Lower lobe of right lung (tissue), 2 donors: Measurements from ENCODE around the gene TMEM87A. TPM values are rescaled to one million over a fixed set of nuclear protein-coding genes. Genes with fewer than 3 reads are reported as not detected.

Source experiments
- ATAC-seq, 2 donors: fragments of 200-7000 bp; cut with Tn5 transposase; one replicate each; pipeline ENCODE4 v1.9.1; 2020 to 2022; ENCODE audit warnings: mild to moderate bottlenecking in 2 of 2, moderate library complexity in 2 of 2
- DNase-seq: peaks from one replicate; pipeline ENCODE4 v3.0.0-alpha.2; 2020
- H3K27ac ChIP-seq: fragments of 200-600 bp; one replicate; pipeline ENCODE4 v1.8.0; 2022
- H3K27me3 ChIP-seq: fragments of 200-600 bp; one replicate; pipeline ENCODE4 v1.8.0; 2022; ENCODE audit warnings: low read depth
- H3K36me3 ChIP-seq: fragments of 200-600 bp; one replicate; pipeline ENCODE4 v1.8.0; 2022; ENCODE audit warnings: mild to moderate bottlenecking
- H3K4me1 ChIP-seq: fragments of 200-600 bp; one replicate; pipeline ENCODE4 v1.8.0; 2022
- H3K4me3 ChIP-seq: fragments of 200-600 bp; one replicate; pipeline ENCODE4 v1.8.0; 2022; ENCODE audit warnings: mild to moderate bottlenecking
- H3K9me3 ChIP-seq: fragments of 200-600 bp; one replicate; pipeline ENCODE4 v1.8.0; 2022
- CTCF ChIP-seq: fragments of 200-600 bp; IDR thresholded peaks from one replicate; pipeline ENCODE4 v1.8.0; 2022; ENCODE audit warnings: antibody characterized with exemption, mild to moderate bottlenecking
- intact Hi-C: fragments of 100-400 bp; cut with DNase I; formaldehyde crosslinking; loops from one replicate; pipeline ENCODE4 v1.11.0; 2022
- total RNA-seq: library from RNA; stranded (reverse); fragmentation: NEBNext Ultra II Directional; extraction: Animal tissue kit (Norgen Biotek cat#: 25700); gene quantifications from one replicate; pipeline ENCODE4 v1.2.1, GENCODE V29; 2021
- donor health status: DM: no; HTN: yes; CAD: no; lungs with severe emphysema.

Gene TMEM87A
- total RNA-seq, 1 donor from 2014 or later, result 129 TPM

GRCh38 chr15:42285034-42285433 is 11.8 kb upstream of the TMEM87A start:
- no peak for TF ChIP-seq CTCF
- ATAC-seq (peak; percentile 39 to 48), DNase-seq (no peak)
- H3K4me3 ChIP-seq, result no peak overlapping the region
- peaks cover 12% of the 10 kb centered on the region for H3K4me1 ChIP-seq
- H3K9me3 ChIP-seq, result no peaks in the 10 kb centered on the region
- H3K36me3 ChIP-seq, result peaks cover 71% of the 10 kb centered on the region
- no peaks in the 10 kb centered on the region for H3K27me3 ChIP-seq
- no peak overlapping the region for H3K27ac ChIP-seq
- intact Hi-C loops, result no loop called here

GRCh38 chr15:42284551-42284950 is 11.3 kb upstream of the TMEM87A start:
- H3K4me1 ChIP-seq, result peaks cover 12% of the 10 kb centered on the region
- intact Hi-C loops, result no loop called here
- no peak overlapping the region for H3K4me3 ChIP-seq
- H3K9me3 ChIP-seq, result no peaks in the 10 kb centered on the region
- DNase-seq (no peak), ATAC-seq (no peak)
- no peak for TF ChIP-seq CTCF
- no peaks in the 10 kb centered on the region for H3K27me3 ChIP-seq
- H3K36me3 ChIP-seq, result peaks cover 71% of the 10 kb centered on the region
- H3K27ac ChIP-seq, result no peak overlapping the region

GRCh38 chr15:42283671-42284070 is 10.4 kb upstream of the TMEM87A start:
- Histone ChIP-seq H3K27me3 (no peaks in the 10 kb centered on the region), H3K9me3 (no peaks in the 10 kb centered on the region), H3K27ac (no peak overlapping the region), H3K4me3 (no peak overlapping the region), H3K4me1 (peaks cover 12% of the 10 kb centered on the region), H3K36me3 (peaks cover 71% of the 10 kb centered on the region)
- ATAC-seq (no peak), DNase-seq (no peak)
- TF ChIP-seq CTCF, result no peak
- intact Hi-C loops, result no loop called here

- Histone ChIP-seq H3K4me3 (no peak overlapping the region), H3K27me3 (no peaks in the 10 kb centered on the region), H3K9me3 (no peaks in the 10 kb centered on the region), H3K27ac (no peak overlapping the region), H3K36me3 (peaks cover 70% of the 10 kb centered on the region), H3K4me1 (peaks cover 12% of the 10 kb centered on the region)
- intact Hi-C loops, result no loop called here
- DNase-seq (no peak), ATAC-seq (no peak)
- no peak for TF ChIP-seq CTCF
These were observed 9.7 kb upstream of the TMEM87A start for GRCh38 chr15:42282926-42283325.

GRCh38 chr15:42282344-42282743 is 9.1 kb upstream of the TMEM87A start:
- peaks cover 67% of the 10 kb centered on the region for H3K36me3 ChIP-seq
- TF ChIP-seq CTCF, result no peak
- H3K27me3 ChIP-seq, result no peaks in the 10 kb centered on the region
- no peak overlapping the region for H3K4me3 ChIP-seq
- H3K27ac ChIP-seq, result no peak overlapping the region
- intact Hi-C loops, result no loop called here
- no peak for DNase-seq
- peaks cover 12% of the 10 kb centered on the region for H3K4me1 ChIP-seq
- no peak for ATAC-seq
- no peaks in the 10 kb centered on the region for H3K9me3 ChIP-seq

GRCh38 chr15:42279234-42279723 is 6.0 kb upstream of the TMEM87A start:
- H3K27ac ChIP-seq, result no peak overlapping the region
- DNase-seq (no peak), ATAC-seq (peak; percentile 22 to 78)
- H3K4me3 ChIP-seq, result no peak overlapping the region
- peaks cover 64% of the 10 kb centered on the region for H3K36me3 ChIP-seq
- no peaks in the 10 kb centered on the region for H3K27me3 ChIP-seq
- intact Hi-C loops, result no loop called here
- H3K4me1 ChIP-seq, result peaks cover 20% of the 10 kb centered on the region
- no peaks in the 10 kb centered on the region for H3K9me3 ChIP-seq
- no peak for TF ChIP-seq CTCF
